Ovary (tissue), 9 donors: Measurements from ENCODE around the gene YIPF2. TPM values are rescaled to one million over a fixed set of nuclear protein-coding genes. Genes with fewer than 3 reads are reported as not detected.

ENCODE experiments used
- DNase-seq, 5 donors: peaks; one replicate each; pipeline ENCODE4 v3.0.0-alpha.2; 2019 to 2020
- H3K27ac ChIP-seq, 2 donors: fragments of 200-600 bp; one replicate each; pipeline versions ENCODE4 v1.5.1 to v1.8.0; 2019 to 2022
- H3K27me3 ChIP-seq: fragments of 200-600 bp; one replicate; pipeline ENCODE4 v1.8.0; 2022
- H3K36me3 ChIP-seq: fragments of 200-600 bp; sonication (generic); one replicate; pipeline ENCODE4 v1.5.1; 2019
- H3K4me1 ChIP-seq: one replicate; pipeline ENCODE4 v1.8.1; 2013; ENCODE audit warnings: mild to moderate bottlenecking, moderate library complexity; ENCODE audit not compliant: insufficient read depth
- H3K4me3 ChIP-seq: fragments of 200-600 bp; sonication (generic); one replicate; pipeline ENCODE4 v1.5.1; 2017
- H3K9me3 ChIP-seq, 2 donors: fragments of 200-600 bp in 1 of 2; sonication (generic) in 1 of 2; one replicate each; pipeline versions ENCODE4 v1.5.1 to v1.8.1; 2013 to 2019; ENCODE audit warnings: mild to moderate bottlenecking in 1 of 2, moderate library complexity in 1 of 2
- CTCF ChIP-seq, 3 donors: fragments of 450-650 bp in 2 of 3; fragments of 200-600 bp in 1 of 3; IDR thresholded peaks; one replicate each; pipeline versions ENCODE4 v1.5.1 to v1.8.0; 2016 to 2022; ENCODE audit warnings: antibody characterized with exemption in 3 of 3, mild to moderate bottlenecking in 1 of 3
- EP300 ChIP-seq: sonication (generic); formaldehyde crosslinking; IDR thresholded peaks from one replicate; pipeline ENCODE4 v1.6.1; 2017; ENCODE audit warnings: antibody characterized with exemption
- POLR2A ChIP-seq: fragments of 450-650 bp; IDR thresholded peaks from one replicate; pipeline ENCODE4 v1.6.1; 2017; ENCODE audit warnings: antibody characterized with exemption, mild to moderate bottlenecking, moderate library complexity
- WGBS, 3 donors: extraction: QIAGEN DNeasy Blood & Tissue Kit in 1 of 3; methylation state at CpG; one replicate each; pipeline versions ENCODE4 v1.1.5 to v1.1.7; 2013 to 2017; 5-methylcytosine and 5-hydroxymethylcytosine counted together
- intact Hi-C, 4 donors: fragments of 100-400 bp; cut with DNase I; formaldehyde crosslinking; loops; one replicate each; pipeline versions ENCODE4 v1.11.0 to v1.15.1; 2022 to 2023
- polyA plus RNA-seq, 2 donors: library from polyadenylated mRNA; stranded (reverse); fragments of 200-250 nt in 1 of 2; fragments of 350-450 nt in 1 of 2; fragmentation: Illumina TruSeq in 1 of 2; extraction: RNeasy Lipid Tissue Mini Kit (QIAGEN cat#74804) in 1 of 2; gene quantifications; one replicate each; pipeline ENCODE4 v1.2.3, GENCODE V29; 2013 to 2014
- total RNA-seq, 7 donors: library from RNA; depleted of rRNA in 2 of 7; stranded (reverse); fragments of >200 nt in 2 of 7; fragmentation: NEBNext Ultra II Directional in 3 of 7; extraction: Animal tissue kit (Norgen Biotek cat#: 25700) in 3 of 7; gene quantifications; one replicate each; pipeline versions ENCODE4 v1.1.0 to v1.2.4, GENCODE V29; 2016 to 2023
- donor health status: DM: no; HTN: no; CAD: no; lungs with moderate emphysema.
- donor health status: DM: no; HTN: no; CAD: no.
- donor health status: Bipolar disorder and iron deficiency.
- donor health status: DM: yes; HTN: yes; CAD: no.
- donor health status: DM: no; HTN: no; CAD: no.
- donor health status: DM: yes; HTN: yes; CAD: no.

YIPF2 gene
- total and polyA plus RNA-seq, 9 donors, result 10.3 to 66.4 (median 45.7) TPM

DNA sequence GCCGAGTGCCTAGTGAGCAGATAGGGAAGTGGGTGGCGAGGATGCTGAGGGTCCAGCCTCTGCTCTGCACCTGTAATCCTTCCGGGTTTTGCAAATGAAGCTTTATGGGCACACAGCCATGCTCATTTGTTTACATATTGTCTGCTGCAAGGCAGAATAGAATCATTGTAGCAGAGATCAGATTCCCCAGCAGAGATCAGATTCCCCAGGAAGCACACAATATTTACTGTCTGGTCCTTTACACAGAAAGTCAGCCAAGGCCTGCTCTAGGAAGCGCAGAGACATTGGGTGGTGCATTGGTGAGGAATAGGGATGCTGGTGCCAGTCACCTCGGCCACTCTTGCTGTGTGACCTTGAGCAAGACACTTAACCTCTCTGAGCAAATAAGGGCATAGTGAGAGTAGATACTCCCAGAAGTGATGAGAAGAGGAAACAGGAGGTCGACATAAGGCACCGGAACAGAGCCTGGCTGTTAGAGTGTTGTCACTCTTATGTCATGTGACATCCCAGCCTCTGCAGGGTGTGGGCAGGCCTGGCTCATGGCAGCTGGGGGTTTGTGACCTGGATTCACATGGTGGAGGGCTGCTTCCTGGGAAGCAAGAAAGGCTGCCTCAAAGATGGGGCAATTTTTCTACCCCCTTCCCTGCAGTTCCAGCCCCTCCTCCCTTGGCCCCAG lies 31.4 kb downstream of the YIPF2 start:
- Histone ChIP-seq H3K27me3 (no peaks in the 10 kb centered on the region), H3K27ac (no peak overlapping the region), H3K4me1 (peaks cover 16% of the 10 kb centered on the region), H3K36me3 (no peaks in the 10 kb centered on the region), H3K9me3 (no peaks in the 10 kb centered on the region), H3K4me3 (no peak overlapping the region)
- no peak for DNase-seq
- intact Hi-C loops, result no loop called here
- WGBS, 3 donors, result 56 to 69% (median 64%) methylated on average over 7 of the region's 7 CpGs
- TF ChIP-seq POLR2A (no peak), CTCF (IDR thresholded peaks at IDR 0.05) (no peak), EP300 (no peak)

DNA sequence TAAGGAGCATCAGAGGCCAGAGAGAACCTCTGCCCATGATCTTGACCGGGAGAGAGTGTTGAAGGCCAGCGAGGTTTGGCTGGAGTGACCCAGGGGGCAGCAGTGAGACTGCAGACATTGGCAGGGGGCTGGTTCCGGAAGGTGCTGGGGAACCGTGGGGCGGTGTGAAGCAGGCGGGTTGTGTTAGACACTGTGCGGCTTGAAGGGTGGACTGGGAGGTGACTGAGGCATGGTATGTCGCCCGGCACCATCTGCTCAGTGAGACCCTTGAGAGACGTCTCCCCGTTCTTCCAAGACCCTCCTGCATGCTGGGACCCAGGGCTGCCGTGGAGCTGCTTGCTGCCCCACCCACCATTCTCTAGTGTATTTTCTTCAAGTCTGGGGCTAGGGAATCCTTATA lies 32.5 kb downstream of the YIPF2 start:
- Histone ChIP-seq H3K4me1 (peaks cover 23% of the 10 kb centered on the region), H3K27me3 (no peaks in the 10 kb centered on the region), H3K36me3 (no peaks in the 10 kb centered on the region), H3K4me3 (no peak overlapping the region), H3K9me3 (no peaks in the 10 kb centered on the region), H3K27ac (no peak overlapping the region)
- no peak for TF ChIP-seq POLR2A
- TF ChIP-seq CTCF (IDR thresholded peaks at IDR 0.05), result no peak
- no peak for TF ChIP-seq EP300
- DNase-seq, result no peak
- 81 to 85% (median 84%) methylated on average over 12 of the region's 12 CpGs for WGBS, 3 donors
- intact Hi-C loops, result no loop called here

DNA sequence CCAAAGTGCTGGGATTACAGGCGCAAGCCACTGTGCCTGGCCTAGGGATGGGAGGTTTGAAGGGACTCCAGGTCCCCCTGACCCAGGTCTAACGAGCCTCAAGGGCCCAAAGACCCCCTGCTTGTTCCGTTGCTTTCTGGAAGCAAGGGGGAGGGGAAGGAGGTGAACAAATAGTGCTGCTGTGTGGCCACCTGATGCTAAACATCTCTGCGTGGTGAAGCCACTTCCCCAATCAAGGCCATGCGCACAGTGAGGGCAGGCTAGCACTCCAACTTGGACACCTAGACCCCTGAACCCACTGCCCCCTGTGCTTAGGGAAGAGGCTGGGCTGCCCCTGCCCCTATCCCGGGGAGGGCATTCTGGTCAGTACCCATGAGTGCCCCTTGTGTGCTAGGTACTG lies 33.1 kb downstream of the YIPF2 start:
- no peaks in the 10 kb centered on the region for H3K27me3 ChIP-seq
- intact Hi-C loops, result no loop called here
- DNase-seq, result no peak
- 86 to 90% (median 88%) methylated on average over 6 of the region's 6 CpGs for WGBS, 3 donors
- no peaks in the 10 kb centered on the region for H3K9me3 ChIP-seq
- peaks cover 24% of the 10 kb centered on the region for H3K4me1 ChIP-seq
- no peak overlapping the region for H3K27ac ChIP-seq
- no peaks in the 10 kb centered on the region for H3K36me3 ChIP-seq
- H3K4me3 ChIP-seq, result no peak overlapping the region
- no peak for TF ChIP-seq CTCF (IDR thresholded peaks at IDR 0.05)

DNA sequence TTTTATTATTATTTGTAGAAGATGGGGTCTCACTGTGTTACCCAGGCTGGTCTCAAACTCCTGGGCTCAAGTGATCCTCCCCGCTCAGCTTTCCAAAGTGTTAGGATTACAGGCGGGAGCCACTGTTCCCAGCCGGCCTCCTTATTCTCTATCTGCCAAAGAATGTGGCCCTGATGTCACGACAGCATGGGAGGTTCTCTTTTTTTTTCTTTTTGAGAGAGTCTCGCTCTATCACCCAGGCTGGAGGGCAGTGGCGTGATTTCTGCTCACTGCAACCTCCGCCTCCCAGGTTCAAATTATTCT lies 33.6 kb downstream of the YIPF2 start:
- TF ChIP-seq CTCF (IDR thresholded peaks at IDR 0.05) (no peak), EP300 (no peak), POLR2A (no peak)
- no peaks in the 10 kb centered on the region for H3K36me3 ChIP-seq
- 86 to 90% (median 90%) methylated on average over 7 of the region's 7 CpGs for WGBS, 3 donors
- no peaks in the 10 kb centered on the region for H3K9me3 ChIP-seq
- H3K4me3 ChIP-seq, result no peak overlapping the region
- H3K4me1 ChIP-seq, result peaks cover 24% of the 10 kb centered on the region
- no peak for DNase-seq
- no peak overlapping the region for H3K27ac ChIP-seq
- intact Hi-C loops, result no loop called here
- H3K27me3 ChIP-seq, result no peaks in the 10 kb centered on the region
